Trophoblast cell (in vitro differentiated cells and primary cell): ENCODE data around the gene OR6J1.
"Not testable (repeated sequence)": the region's sequence is repeated elsewhere in the genome, so short reads cannot be mapped to it uniquely, and the experiment has no call there.

Experiments
- DNase-seq, 2 donors: peaks; one replicate each; pipeline ENCODE4 v3.0.0-alpha.2; 2016
- H2AFZ ChIP-seq: 2 replicates; pipeline ENCODE4 v1.6.1; 2013; ENCODE audit warnings: low read length, moderate library complexity, mild to moderate bottlenecking; ENCODE audit not compliant: insufficient read depth, poor library complexity
- H2AK5ac ChIP-seq: 2 replicates; pipeline ENCODE4 v1.6.1; 2013; ENCODE audit warnings: mild to moderate bottlenecking, low read length
- H2BK120ac ChIP-seq: 2 replicates; pipeline ENCODE4 v1.6.1; 2013; ENCODE audit warnings: low read length, mild to moderate bottlenecking, moderate library complexity; ENCODE audit not compliant: insufficient read depth, poor library complexity
- H2BK12ac ChIP-seq: 2 replicates; pipeline ENCODE4 v1.6.1; 2013; ENCODE audit warnings: mild to moderate bottlenecking, low read length, moderate library complexity
- H2BK5ac ChIP-seq: 2 replicates; pipeline ENCODE4 v1.6.1; 2013; ENCODE audit warnings: low read length, low read depth, moderate library complexity, mild to moderate bottlenecking; ENCODE audit not compliant: poor library complexity
- H3K14ac ChIP-seq: 2 replicates; pipeline ENCODE4 v1.6.1; 2013; ENCODE audit warnings: mild to moderate bottlenecking, low read length
- H3K18ac ChIP-seq: 2 replicates; pipeline ENCODE4 v1.6.1; 2013; ENCODE audit warnings: mild to moderate bottlenecking, low read length
- H3K23ac ChIP-seq: 2 replicates; pipeline ENCODE4 v1.6.1; 2013; ENCODE audit warnings: low read length
- H3K27ac ChIP-seq: 2 replicates; pipeline ENCODE4 v1.5.1; 2013; ENCODE audit warnings: low read depth, mild to moderate bottlenecking, inconsistent platforms, low read length, moderate library complexity
- H3K27me3 ChIP-seq: 2 replicates; pipeline ENCODE4 v1.6.1; 2013; ENCODE audit warnings: inconsistent platforms, mild to moderate bottlenecking, low read length, moderate library complexity; ENCODE audit not compliant: insufficient read depth
- H3K36me3 ChIP-seq, 2 experiments: 1 replicate in 1 of 2; 2 replicates in 1 of 2; pipeline ENCODE4 v1.6.1; 2013; ENCODE audit warnings: low read length in 2 of 2, mild to moderate bottlenecking in 2 of 2, moderate library complexity in 1 of 2; ENCODE audit not compliant: insufficient read depth in 2 of 2, control insufficient read depth in 1 of 2
- H3K4ac ChIP-seq: 2 replicates; pipeline ENCODE4 v1.6.1; 2013; ENCODE audit warnings: low read depth, mild to moderate bottlenecking, low read length, moderate library complexity
- H3K4me1 ChIP-seq, 2 experiments: 1 replicate in 1 of 2; 2 replicates in 1 of 2; pipeline ENCODE4 v1.6.1; 2013; ENCODE audit warnings: low read length in 2 of 2, mild to moderate bottlenecking in 2 of 2, moderate library complexity in 1 of 2; ENCODE audit not compliant: insufficient read depth in 2 of 2, control insufficient read depth in 1 of 2
- H3K4me2 ChIP-seq: 2 replicates; pipeline ENCODE4 v1.6.1; 2013; ENCODE audit warnings: inconsistent platforms, mild to moderate bottlenecking, low read length, moderate library complexity
- H3K4me3 ChIP-seq: 2 replicates; pipeline ENCODE4 v1.5.1; 2013; ENCODE audit warnings: mild to moderate bottlenecking, low read depth, low read length, inconsistent platforms
- H3K79me1 ChIP-seq: one replicate; pipeline ENCODE4 v1.6.1; 2013; ENCODE audit warnings: low read length
- H3K79me2 ChIP-seq: 2 replicates; pipeline ENCODE4 v1.6.1; 2013; ENCODE audit warnings: low read length, mild to moderate bottlenecking; ENCODE audit not compliant: control insufficient read depth, insufficient read depth, poor library complexity
- H3K9ac ChIP-seq: 2 replicates; pipeline ENCODE4 v1.6.1; 2013; ENCODE audit warnings: mild to moderate bottlenecking, low read length
- H3K9me3 ChIP-seq: 2 replicates; pipeline ENCODE4 v1.6.1; 2013; ENCODE audit warnings: low read depth, mild to moderate bottlenecking, control low read depth, inconsistent platforms, low read length; ENCODE audit not compliant: insufficient read depth
- H4K12ac ChIP-seq: 2 replicates; pipeline ENCODE4 v1.6.1; 2013; ENCODE audit warnings: low read depth, mild to moderate bottlenecking, low read length, moderate library complexity
- H4K8ac ChIP-seq: 2 replicates; pipeline ENCODE4 v1.6.1; 2013; ENCODE audit warnings: low read depth, mild to moderate bottlenecking, low read length, moderate library complexity
- H4K91ac ChIP-seq: one replicate; pipeline ENCODE4 v1.6.1; 2013; ENCODE audit warnings: low read depth, mild to moderate bottlenecking, low read length, moderate library complexity
- WGBS: extraction: QIAGEN DNeasy Blood & Tissue Kit; methylation state at CpG from one replicate; pipeline ENCODE4 v1.1.7; 2013; ENCODE audit warnings: missing lambda C conversion rate; ENCODE audit not compliant: insufficient read length, insufficient coverage; ENCODE audit errors: extremely low coverage; 5-methylcytosine and 5-hydroxymethylcytosine counted together

OR6J1 gene

DNA sequence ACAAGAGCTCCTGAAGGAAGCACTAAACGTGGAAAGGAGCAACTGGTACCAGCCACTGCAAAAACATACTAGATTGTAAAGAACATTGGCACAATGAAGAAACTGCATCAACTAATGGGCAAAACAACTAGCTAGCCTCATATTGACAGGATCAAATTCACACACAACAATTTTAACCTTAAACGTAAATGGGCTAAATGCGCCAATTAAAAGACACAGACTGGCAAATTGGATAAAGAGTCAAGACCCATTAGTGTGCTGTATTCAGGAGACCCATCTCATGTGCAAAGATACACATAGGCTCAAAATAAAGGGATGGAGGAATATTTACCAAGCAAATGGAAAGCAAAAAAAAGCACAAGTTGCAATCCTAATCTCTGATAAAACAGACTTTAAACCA lies 43.8 kb upstream of the OR6J1 start:
- H2AFZ ChIP-seq, H3K4ac ChIP-seq: not testable (repeated sequence)

DNA sequence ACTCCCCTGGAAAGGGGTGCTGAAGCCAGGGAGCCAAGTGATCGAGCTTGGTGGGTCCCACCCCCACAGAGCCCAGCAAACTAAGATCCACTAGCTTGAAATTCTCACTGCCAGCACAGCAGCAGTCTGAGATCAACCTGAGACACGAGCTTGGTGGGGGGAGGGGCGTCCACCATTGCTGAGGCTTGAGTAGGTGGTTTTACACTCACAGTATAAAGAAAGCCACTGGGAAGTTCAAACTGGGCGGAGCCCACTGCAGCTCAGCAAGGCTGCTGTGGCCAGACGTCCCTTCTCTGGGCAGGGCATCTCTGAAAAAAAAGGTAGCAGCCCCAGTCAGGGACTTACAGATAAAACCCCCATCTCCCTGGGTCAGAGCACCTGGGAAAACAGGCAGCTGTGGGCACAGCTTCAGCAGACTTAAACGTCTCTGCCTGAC lies 42.0 kb upstream of the OR6J1 start:
- not testable (repeated sequence) for H3K23ac ChIP-seq, H3K79me1 ChIP-seq, H2AFZ ChIP-seq, H3K36me3 ChIP-seq, H3K9me3 ChIP-seq, H3K4me1 ChIP-seq, H2BK5ac ChIP-seq, H3K79me2 ChIP-seq, H3K27ac ChIP-seq, H3K27me3 ChIP-seq, H3K18ac ChIP-seq, H3K14ac ChIP-seq, H3K9ac ChIP-seq, H3K4me2 ChIP-seq, H3K4ac ChIP-seq, H3K4me3 ChIP-seq, H2AK5ac ChIP-seq, H4K91ac ChIP-seq, H2BK120ac ChIP-seq, H4K12ac ChIP-seq, H4K8ac ChIP-seq, H2BK12ac ChIP-seq
- peak in 1 of 2 donors; percentile 27 for DNase-seq
- no CpG with 5 or more reads among the region's 6 CpGs for WGBS

More for the DNA sequence above, 43.8 kb upstream of the OR6J1 start:
- DNase-seq, H3K14ac ChIP-seq, H3K9me3 ChIP-seq, H3K18ac ChIP-seq, H4K12ac ChIP-seq, H2AK5ac ChIP-seq, H3K23ac ChIP-seq, H3K27ac ChIP-seq, H4K8ac ChIP-seq, H4K91ac ChIP-seq, H3K9ac ChIP-seq, H3K27me3 ChIP-seq, H3K4me1 ChIP-seq, H3K4me3 ChIP-seq, H3K79me2 ChIP-seq, H3K79me1 ChIP-seq, H2BK120ac ChIP-seq, H3K4me2 ChIP-seq, H3K36me3 ChIP-seq, H2BK12ac ChIP-seq, H2BK5ac ChIP-seq: not testable (repeated sequence)
- no CpG with 5 or more reads among the region's 3 CpGs for WGBS

DNA sequence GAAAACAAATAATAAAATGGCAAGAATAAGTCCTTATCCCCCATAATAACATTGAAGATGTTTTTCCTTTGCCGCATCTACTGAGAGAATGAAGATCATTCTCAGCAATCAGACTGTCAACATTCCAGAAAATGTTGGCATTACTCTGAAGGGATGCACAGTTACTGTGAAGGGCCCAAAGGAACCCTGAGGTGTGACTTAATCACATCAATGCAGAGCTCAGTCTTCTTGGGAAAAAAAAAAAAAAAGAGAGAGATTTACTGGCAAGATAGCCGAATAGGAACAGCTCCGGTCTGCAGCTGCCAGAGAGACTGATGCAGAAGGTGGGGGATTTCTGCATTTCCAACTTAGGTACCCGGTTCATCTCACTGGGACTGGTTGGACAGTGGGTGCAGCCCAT lies 41.3 kb upstream of the OR6J1 start:
- Histone ChIP-seq H3K79me2 (no peaks in the 10 kb centered on the region), H3K4me3 (no peak overlapping the region), H3K23ac (no peak overlapping the region), H3K9me3 (no peaks in the 10 kb centered on the region), H4K91ac (no peak overlapping the region), H3K18ac (no peak overlapping the region), H4K8ac (no peak overlapping the region), H3K79me1 (no peaks in the 10 kb centered on the region), H2BK12ac (no peak overlapping the region), H3K4me1 (peaks cover 0 to 4% of the 10 kb centered on the region in 2 experiments), H3K4ac (no peak overlapping the region), H3K36me3 (no peaks in the 10 kb centered on the region), H3K27me3 (no peaks in the 10 kb centered on the region), H3K4me2 (no peak overlapping the region), H2AFZ (no peak overlapping the region), H2BK120ac (no peak overlapping the region), H3K27ac (no peak overlapping the region), H3K14ac (no peak overlapping the region), H4K12ac (no peak overlapping the region), H2AK5ac (no peak overlapping the region), H2BK5ac (no peak overlapping the region), H3K9ac (no peak overlapping the region)
- no CpG with 5 or more reads among the region's 4 CpGs for whole genome bisulfite sequencing
- DNase-seq: peak; percentile 63 to 72

DNA sequence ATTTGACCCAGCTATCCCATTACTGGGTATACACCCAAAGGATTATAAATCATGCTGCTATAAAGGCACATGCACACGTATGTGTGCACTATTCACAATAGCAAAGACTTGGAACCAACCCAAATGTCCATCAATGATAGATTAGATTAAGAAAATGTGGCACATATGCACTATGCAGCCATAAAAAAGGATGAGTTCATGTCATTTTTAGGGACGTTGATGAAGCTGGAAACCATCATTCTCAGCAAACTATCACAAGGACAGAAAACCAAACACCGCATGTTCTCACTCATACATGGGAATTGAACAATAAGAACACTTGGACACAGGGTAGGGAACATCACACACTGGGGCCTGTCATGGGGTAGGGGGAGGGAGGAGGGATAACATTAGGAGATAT lies 39.3 kb upstream of the OR6J1 start:
- H3K18ac ChIP-seq, H3K4me1 ChIP-seq, H2BK120ac ChIP-seq, H2BK5ac ChIP-seq, H3K9ac ChIP-seq, H3K79me2 ChIP-seq, H2AK5ac ChIP-seq, H3K4me3 ChIP-seq, H3K14ac ChIP-seq, H3K4ac ChIP-seq, H2BK12ac ChIP-seq, H2AFZ ChIP-seq, H4K91ac ChIP-seq, H3K9me3 ChIP-seq, H3K4me2 ChIP-seq, H4K12ac ChIP-seq, DNase-seq, H4K8ac ChIP-seq, H3K27me3 ChIP-seq, H3K27ac ChIP-seq, H3K23ac ChIP-seq, H3K79me1 ChIP-seq, H3K36me3 ChIP-seq: not testable (repeated sequence)
- WGBS: no CpG with 5 or more reads among the region's 3 CpGs
